Activated CD4-positive, alpha-beta T cell treated with anti-CD3 and anti-CD28 coated beads for 24 hours (primary cell): Measurements from ENCODE around the gene ADARB2.

Experiments used
- DNase-seq, 2 donors: peaks; one replicate each; pipeline ENCODE4 v3.0.0-alpha.2; 2020; ENCODE audit warnings: low read depth in 2 of 2

Gene ADARB2

DNA sequence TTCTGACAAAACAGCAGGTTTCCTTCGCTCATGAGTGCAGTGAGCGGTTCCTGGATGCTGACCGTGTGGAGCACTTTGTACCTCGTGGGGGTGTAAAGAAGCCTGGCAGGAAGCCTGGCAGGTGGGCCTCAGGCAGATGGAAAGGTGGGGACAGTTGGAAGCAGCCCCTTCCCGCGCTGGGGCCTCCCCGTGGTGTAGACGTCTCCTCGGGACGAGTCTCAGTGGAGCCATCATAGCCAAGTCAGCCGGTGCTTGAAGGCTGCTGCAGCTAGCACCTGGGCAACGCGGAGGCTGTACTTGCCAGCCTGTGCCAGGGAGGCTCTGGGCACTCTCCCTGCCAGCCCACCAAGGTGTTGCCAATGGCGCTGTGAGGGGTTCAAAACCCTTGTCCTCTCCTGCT is 526.7 kb downstream of the ADARB2 start:
- no peak for DNase-seq

DNA sequence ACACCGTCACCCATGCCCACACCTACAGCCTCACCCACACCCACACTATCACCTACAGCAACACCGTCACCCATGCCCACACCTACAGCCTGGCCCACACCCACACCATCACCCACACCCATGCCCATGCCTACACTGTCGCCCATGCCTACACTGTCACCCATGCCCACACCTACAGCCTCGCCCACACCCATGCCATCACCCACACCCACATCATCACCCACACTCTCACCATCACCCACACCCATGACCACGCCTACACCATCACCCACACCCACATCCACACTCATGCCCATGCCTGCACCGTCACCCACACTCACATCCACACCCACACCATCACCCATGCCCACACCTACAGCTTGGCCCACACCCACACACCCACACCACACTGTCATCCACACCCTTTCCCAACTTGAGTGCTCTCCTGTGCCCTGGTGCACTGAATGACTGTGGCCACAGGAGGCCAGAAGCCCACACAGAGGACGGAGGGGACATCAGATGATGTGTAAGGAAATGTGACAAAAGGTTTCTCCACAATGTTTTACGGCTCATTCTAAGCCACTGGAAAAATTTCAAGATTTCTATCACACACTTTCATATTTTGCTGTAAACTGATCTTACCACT is 527.9 kb downstream of the ADARB2 start:
- no peak for DNase-seq

DNA sequence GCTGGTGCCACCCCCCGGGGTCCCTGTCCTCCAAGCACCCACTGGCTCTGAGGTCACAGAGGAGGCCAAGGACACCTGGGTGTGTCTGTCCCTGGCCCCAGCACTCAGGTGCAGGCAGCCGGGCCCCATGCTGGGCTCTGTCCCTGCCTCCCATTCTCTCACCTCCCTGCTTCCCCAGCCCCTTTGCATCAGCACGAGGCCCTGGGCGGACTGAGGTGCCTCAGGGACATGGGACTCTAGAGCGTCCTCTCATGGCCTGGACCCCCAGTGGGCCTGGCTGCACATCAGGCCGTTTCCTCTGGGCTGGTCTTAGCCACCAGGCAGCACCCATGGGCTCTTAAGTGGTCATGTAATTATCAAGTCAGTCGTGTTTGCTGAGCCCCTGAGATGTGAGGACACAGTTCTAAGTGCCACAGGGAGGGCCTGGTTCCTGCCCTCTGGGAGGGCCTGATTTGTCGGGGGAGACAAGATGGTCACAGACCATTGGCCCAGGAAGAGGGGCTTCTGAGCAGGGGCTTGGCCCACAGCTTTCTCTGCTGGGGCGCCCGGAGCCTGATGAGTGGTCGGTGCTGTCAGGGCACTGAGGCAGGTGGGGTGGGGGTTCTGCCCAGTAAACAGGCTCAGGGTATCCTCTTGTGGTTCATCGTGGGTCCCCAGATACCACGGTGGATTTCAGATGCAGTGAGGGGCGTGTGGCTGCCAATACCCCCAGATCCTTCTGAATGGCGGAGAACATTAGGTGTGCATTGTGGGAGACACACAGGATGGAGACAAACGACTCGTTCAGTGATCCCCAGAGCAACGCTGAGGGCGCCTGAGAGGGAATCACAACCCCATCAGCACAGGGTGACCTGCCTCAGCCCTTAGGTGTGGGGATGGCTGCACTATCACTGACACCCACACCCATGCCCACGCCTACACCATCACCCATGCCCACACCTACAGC is 528.7 kb downstream of the ADARB2 start:
- no peak for DNase-seq

DNA sequence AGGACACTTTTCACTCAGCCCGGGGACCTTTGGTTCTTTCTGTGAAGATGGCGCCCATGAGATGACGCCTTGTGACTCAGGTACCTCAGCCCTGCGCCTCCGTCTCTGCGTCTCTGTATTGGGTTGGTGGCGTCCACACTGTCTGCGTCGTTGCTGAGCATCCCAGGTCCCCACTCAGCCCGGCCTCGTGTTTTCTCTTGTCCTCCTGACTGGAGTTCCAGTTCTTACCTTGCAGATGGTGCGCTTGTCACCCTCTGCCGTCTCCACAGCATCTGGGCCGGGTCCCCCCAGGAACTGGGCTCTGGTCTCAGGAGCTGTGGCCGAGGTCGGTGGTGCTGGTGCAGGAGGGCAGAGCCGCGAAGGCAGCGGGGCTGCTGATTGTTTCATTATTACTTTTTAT is 530.7 kb downstream of the ADARB2 start:
- DNase-seq: no peak

DNA sequence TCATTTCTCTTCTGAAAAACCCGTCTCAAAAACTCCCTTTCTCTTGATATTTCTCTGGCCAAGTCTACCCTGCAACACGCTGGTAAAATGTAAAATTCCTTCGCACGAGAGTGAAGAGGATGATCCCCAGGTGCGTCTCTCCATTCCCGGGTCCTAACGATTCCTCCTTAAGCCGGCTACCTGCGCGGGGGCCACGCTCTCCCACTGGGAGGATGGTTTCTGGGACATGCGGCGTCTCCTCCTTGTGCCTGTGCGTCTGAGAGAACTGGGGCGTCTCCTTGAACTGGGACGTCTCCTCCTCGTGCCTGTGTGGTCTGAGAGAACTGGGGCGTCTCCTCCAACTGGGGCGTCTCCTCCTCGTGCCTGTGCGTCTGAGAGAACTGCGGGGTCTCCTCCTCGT is 531.2 kb downstream of the ADARB2 start:
- no peak for DNase-seq

- no peak for DNase-seq
Observed at GRCh38 chr10:1205450-1206030, 531.8 kb downstream of the ADARB2 start.

- no peak for DNase-seq
Observed at GRCh38 chr10:1204434-1205326, 532.6 kb downstream of the ADARB2 start.

- DNase-seq: no peak
Observed at GRCh38 chr10:1203704-1204103, 533.6 kb downstream of the ADARB2 start.

- DNase-seq: no peak
Observed at GRCh38 chr10:1203216-1203615, 534.1 kb downstream of the ADARB2 start.

GRCh38 chr10:1202343-1202742 is 535.0 kb downstream of the ADARB2 start:
- no peak for DNase-seq

DNA sequence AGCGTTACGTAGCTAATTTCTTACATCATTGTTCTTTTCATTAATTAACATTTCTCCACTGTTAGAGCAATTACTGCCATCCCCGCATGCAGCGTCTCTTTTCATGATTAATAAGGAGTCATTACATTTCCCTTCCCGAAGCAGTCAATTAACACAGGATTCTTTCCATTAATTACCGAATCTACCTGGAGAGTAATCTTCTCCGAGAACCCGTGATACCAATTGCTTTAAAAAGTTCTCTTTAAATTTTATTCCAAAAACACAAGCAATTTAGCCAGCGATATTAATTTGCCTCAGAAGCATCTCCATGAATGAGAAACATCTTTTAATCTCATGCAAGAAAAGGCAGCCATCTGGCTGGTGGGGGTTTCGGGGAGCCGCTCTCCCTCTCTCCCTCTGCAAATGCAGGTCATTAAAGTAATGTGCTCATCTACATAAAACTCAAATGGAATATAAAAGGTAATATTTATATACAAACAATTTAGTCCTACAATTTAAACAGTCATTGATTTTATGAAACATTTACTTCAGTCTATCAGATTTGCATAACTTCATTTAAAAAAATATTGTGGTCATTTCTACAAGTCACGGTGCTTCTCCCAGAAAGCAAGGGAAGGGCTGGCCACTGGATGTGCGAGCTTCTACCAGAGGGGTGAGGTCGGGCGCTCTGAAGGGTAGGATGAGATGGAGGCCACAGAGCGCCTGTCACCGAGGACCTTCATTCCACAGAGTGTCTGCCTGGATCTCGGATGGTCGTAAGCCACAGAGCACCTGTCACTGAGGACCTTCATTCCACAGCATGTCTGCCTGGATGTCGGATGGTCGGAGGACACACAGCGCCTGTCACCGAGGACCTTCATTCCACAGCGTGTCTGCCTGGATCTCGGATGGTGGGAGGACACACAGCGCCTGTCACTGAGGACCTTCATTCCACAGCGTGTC is 536.2 kb downstream of the ADARB2 start:
- no peak for DNase-seq

GRCh38 chr10:1199897-1200721 is 537.2 kb downstream of the ADARB2 start:
- DNase-seq: no peak

DNA sequence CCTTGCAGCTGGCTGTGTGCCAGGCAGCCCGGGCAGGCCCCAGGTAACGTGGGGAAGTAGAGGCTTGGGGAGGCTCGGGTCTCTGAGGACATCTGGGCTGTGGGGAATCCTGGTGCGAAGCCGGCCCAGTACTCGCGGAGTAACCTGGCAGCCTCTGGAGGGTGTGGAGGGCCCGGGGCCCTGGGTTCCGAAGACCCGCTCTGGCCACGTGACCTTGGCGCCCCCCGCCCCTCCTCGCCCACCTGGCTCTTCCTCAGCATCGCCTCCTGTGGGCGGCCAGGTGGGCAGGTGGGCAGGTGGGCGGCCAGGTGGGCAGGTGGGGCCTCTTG is 538.0 kb downstream of the ADARB2 start:
- DNase-seq: no peak

- DNase-seq: no peak
Observed at GRCh38 chr10:1198453-1199344, 538.6 kb downstream of the ADARB2 start.

DNA sequence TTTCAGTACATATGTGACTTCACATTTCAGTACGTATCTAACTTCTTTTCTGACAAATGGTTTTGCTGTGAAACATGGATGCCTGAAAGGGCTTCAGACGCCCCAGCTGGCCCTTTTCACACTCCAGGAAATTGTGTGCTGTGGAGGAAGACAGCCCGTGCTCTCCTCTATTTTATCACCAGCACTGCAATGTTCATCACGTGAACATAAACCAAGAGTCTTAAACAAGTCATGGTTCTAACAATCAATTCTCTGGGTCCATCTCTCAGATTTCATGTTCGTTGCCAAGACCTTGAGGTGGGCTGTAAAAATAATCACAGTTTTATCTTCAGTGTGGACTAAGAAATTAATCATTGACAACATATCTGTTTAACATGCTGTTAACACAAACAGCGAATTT is 539.9 kb downstream of the ADARB2 start:
- DNase-seq: no peak

DNA sequence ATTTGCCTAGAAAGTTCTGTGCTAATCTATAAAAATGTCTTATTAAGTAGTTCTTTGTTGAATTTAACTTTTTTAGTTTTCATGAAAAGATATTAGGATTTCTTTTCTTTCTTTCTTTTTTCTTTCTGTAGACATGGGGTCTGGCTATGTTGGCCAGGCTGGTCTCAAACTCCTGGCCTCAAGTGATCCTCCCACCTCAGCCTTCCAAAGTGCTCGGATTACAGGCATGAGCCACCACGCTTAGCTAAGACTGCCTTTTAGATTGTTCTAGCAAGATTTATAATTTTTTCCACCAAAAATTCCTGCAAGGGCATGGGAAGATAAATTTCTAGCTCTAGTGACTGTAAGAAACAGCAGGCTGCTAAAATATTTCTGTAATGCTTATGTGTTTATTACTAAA is 540.7 kb downstream of the ADARB2 start:
- no peak for DNase-seq

- no peak for DNase-seq
Observed at GRCh38 chr10:1195828-1196227, 541.5 kb downstream of the ADARB2 start.

DNA sequence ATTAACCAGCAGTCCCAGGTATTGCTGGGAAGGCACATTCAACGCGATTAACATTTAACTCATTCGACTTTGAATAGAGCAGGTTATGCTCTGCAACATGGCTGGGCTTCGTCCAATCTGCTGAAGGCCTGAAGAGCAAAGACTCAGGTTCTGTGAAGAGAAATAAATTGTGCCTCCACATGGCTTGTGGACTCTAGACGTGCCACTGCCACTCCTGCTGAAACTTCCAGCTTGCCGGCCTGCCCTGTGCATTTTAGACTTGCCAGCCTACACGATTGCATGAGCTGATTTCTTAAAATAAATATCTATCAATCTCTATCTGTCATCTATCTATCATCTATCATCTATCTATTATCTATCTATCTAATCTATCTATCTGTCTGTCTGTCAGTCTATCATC is 543.2 kb downstream of the ADARB2 start:
- no peak for DNase-seq

DNA sequence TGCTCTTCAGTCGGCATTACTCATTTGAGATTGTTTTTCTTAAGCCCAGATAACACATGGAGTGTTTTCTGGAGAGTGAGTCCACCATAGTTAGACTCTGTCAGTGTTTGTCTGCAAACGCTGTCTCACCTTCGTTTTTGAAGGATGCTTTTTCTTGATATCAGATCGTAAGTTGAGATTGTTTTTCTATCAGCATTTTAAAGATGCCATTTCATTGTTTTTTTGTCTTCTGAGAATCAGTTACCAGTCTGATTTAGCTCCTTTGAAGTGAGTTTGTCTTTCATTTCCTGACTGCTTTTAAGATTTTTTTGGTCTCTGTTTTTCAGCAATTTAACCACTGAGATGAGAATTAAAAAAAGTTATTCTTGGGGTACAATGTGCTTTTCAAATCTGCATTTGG is 543.8 kb downstream of the ADARB2 start:
- no peak for DNase-seq
